ENCODE measurements around the gene SEC16B.

Gene SEC16B

GRCh38 chr1:177966199-177966598, 3.7 kb downstream of the SEC16B start (continued):
- TF ChIP-seq CSRNP3 (CRISPR knock-in tag; IDR thresholded peaks at IDR 0.05): no peak
- TF ChIP-seq ESRRG (CRISPR knock-in tag; IDR thresholded peaks at IDR 0.05): no peak
- TF ChIP-seq GLIS3 (CRISPR knock-in tag; IDR thresholded peaks at IDR 0.05): no peak
- no peak for TF ChIP-seq ZNF8 (CRISPR knock-in tag; IDR thresholded peaks at IDR 0.05)
- TF ChIP-seq ZFP30 (CRISPR knock-in tag; IDR thresholded peaks at IDR 0.05): no peak

GRCh38 chr1:177965293-177965692, 4.6 kb downstream of the SEC16B start:
- no peak for ATAC-seq
- TF ChIP-seq PATZ1 (CRISPR knock-in tag; IDR thresholded peaks at IDR 0.05; ENCODE audit: borderline replicate concordance): no peak
- TF ChIP-seq TCF4 (CRISPR knock-in tag; IDR thresholded peaks at IDR 0.05; ENCODE audit: borderline replicate concordance): no peak
- TF ChIP-seq OSR1 (CRISPR knock-in tag; IDR thresholded peaks at IDR 0.05): no peak

- TF ChIP-seq CSRNP3 (CRISPR knock-in tag; IDR thresholded peaks at IDR 0.05) (no peak), PPARA (CRISPR knock-in tag; IDR thresholded peaks at IDR 0.05; ENCODE audit: borderline replicate concordance) (no peak), ARNTL (CRISPR knock-in tag; IDR thresholded peaks at IDR 0.05; ENCODE audit: borderline replicate concordance, low read depth) (no peak), SNAI2 (CRISPR knock-in tag; IDR thresholded peaks at IDR 0.05) (no peak), TCF4 (CRISPR knock-in tag; IDR thresholded peaks at IDR 0.05; ENCODE audit: borderline replicate concordance) (no peak)
- no peak for ATAC-seq
These were observed 5.5 kb downstream of the SEC16B start for GRCh38 chr1:177964336-177964735.

- ATAC-seq: no peak
- TF ChIP-seq POU6F1 (CRISPR knock-in tag; IDR thresholded peaks at IDR 0.05; ENCODE audit: borderline replicate concordance, low read depth): no peak
- TF ChIP-seq GLIS3 (CRISPR knock-in tag; IDR thresholded peaks at IDR 0.05): no peak
- no peak for TF ChIP-seq TSHZ2 (CRISPR knock-in tag; IDR thresholded peaks at IDR 0.05)
- no peak for TF ChIP-seq ISL1 (CRISPR knock-in tag; IDR thresholded peaks at IDR 0.05)
- no peak for TF ChIP-seq ZNF8 (CRISPR knock-in tag; IDR thresholded peaks at IDR 0.05)
- TF ChIP-seq PPARA (CRISPR knock-in tag; IDR thresholded peaks at IDR 0.05; ENCODE audit: borderline replicate concordance): no peak
- TF ChIP-seq BACH2 (CRISPR knock-in tag; IDR thresholded peaks at IDR 0.05; ENCODE audit: borderline replicate concordance): no peak
- no peak for TF ChIP-seq ZC3H10 (CRISPR knock-in tag; IDR thresholded peaks at IDR 0.05)
- no peak for TF ChIP-seq RARB (CRISPR knock-in tag; IDR thresholded peaks at IDR 0.05)
- TF ChIP-seq ESRRG (CRISPR knock-in tag; IDR thresholded peaks at IDR 0.05): no peak
- no peak for TF ChIP-seq OSR1 (CRISPR knock-in tag; IDR thresholded peaks at IDR 0.05)
- TF ChIP-seq ARNTL (CRISPR knock-in tag; IDR thresholded peaks at IDR 0.05; ENCODE audit: borderline replicate concordance, low read depth): no peak
These were observed 8.8 kb downstream of the SEC16B start for GRCh38 chr1:177960939-177961622.
